Keratinocyte (primary cell): ENCODE data around the gene DEPDC1.

Experiments
- CTCF ChIP-seq, 3 experiments: IDR thresholded peaks in 1 of 3; conservative IDR thresholded peaks in 1 of 3; optimal IDR thresholded peaks in 1 of 3; 2 replicates in 2 of 3; 3 replicates in 1 of 3; pipeline versions ENCODE3 to v1.5.1; 2011; ENCODE audit warnings: low read length in 3 of 3, mild to moderate bottlenecking in 3 of 3, moderate library complexity in 2 of 3, control low read depth in 1 of 3, inconsistent platforms in 1 of 3; ENCODE audit not compliant: insufficient read depth in 2 of 3; ENCODE audit errors: extremely low read depth in 1 of 3
- EZH2 ChIP-seq: IDR thresholded peaks from one replicate; pipeline ENCODE4 v1.6.1; 2012; ENCODE audit warnings: inconsistent platforms, mild to moderate bottlenecking, low read length, moderate library complexity

- TF ChIP-seq CTCF (optimal IDR thresholded peaks at IDR 0.05 in 1 of 3, IDR thresholded peaks at IDR 0.05 in 1 of 3, conservative IDR thresholded peaks at IDR 0.05 in 1 of 3; ENCODE audit: extremely low read depth in 1 of 3, insufficient read depth in 2 of 3, low read length in 3 of 3) (no peak), EZH2 (no peak)
Observed at GRCh38 chr1:68506386-68506785, 9.5 kb upstream of the DEPDC1 start.
